Measurements from ENCODE around the gene FA2H. TPM values are rescaled to one million over a fixed set of nuclear protein-coding genes. Genes with fewer than 3 reads are reported as not detected.
"Not testable (repeated sequence)": the region's sequence is repeated elsewhere in the genome, so short reads cannot be mapped to it uniquely, and the experiment has no call there.

Gene FA2H
- total RNA-seq: not detected

GRCh38 chr16:74774223-74775139 is at the start of gene FA2H:
FA2H (minus strand) TSS chr16:74774820; CDS start chr16:74774755, 65 bp downstream.
- Mint-ChIP-seq H3K27ac (no peak within 1 kb of the TSS), H3K27me3 (ENCODE audit: low read depth) (peaks cover 51% of the 10 kb centered on the region), H3K9me3 (no peaks in the 10 kb centered on the region), H3K4me1 (ENCODE audit: low read depth) (peaks cover 16% of the 10 kb centered on the region), H3K4me3 (peak within 1 kb of the TSS; percentile 71 to 80), H3K36me3 (ENCODE audit: insufficient read depth in 2 of 2) (no peaks in the 10 kb centered on the region)
- peak; percentile 99 for ATAC-seq (replicated peaks in 1 of 2)
- DNase-seq: peak; percentile 82 to 83

- no peak for DNase-seq
- Mint-ChIP-seq H3K4me1 (ENCODE audit: low read depth) (peaks cover 5% of the 10 kb centered on the region), H3K36me3 (ENCODE audit: insufficient read depth in 2 of 2) (no peaks in the 10 kb centered on the region), H3K27me3 (ENCODE audit: low read depth) (peaks cover 6% of the 10 kb centered on the region), H3K27ac (no peak overlapping the region), H3K9me3 (no peaks in the 10 kb centered on the region), H3K4me3 (no peak overlapping the region)
- no peak for ATAC-seq (replicated peaks in 1 of 2)
Measured at GRCh38 chr16:74817851-74818250, 43.2 kb upstream of the FA2H start.

DNA sequence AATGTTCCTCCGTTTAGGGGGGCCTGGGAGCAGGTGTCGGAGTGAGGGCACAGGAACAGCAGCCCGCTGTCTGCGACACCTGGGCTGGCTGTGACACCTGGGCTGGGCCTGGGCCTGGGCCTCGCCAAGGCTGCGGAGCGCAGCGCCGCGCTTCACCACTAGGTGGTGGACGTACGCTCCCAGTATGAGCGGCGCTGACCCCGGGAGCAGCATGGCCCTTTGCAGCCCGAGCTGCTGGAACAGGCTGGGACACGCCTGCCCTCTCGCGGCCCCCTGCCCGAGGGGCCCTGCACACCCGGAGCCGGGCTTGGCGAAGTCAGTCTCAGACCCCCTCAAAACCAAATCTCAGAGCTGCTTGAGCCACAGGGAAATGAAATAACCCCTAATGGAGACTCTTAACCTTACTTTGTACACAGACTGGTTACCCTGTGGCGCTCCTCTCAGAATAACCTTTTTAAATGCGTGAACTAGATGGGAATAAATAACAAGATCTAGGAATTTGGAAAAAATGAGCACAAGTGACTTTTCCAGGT is 38.6 kb upstream of the FA2H start:
- Mint-ChIP-seq H3K36me3 (ENCODE audit: insufficient read depth in 2 of 2) (peaks cover 0 to 2% of the 10 kb centered on the region in 2 donors), H3K4me3 (peak overlapping the region in 1 of 2 donors; percentile 27), H3K9me3 (peaks cover 0 to 1% of the 10 kb centered on the region in 2 donors), H3K4me1 (ENCODE audit: low read depth) (peaks cover 5% of the 10 kb centered on the region), H3K27me3 (ENCODE audit: low read depth) (peaks cover 6% of the 10 kb centered on the region), H3K27ac (no peak overlapping the region)
- ATAC-seq (replicated peaks in 1 of 2): peak; percentile 100
- DNase-seq: peak; percentile 83 to 84

GRCh38 chr16:74811911-74812310 is 37.3 kb upstream of the FA2H start:
- Mint-ChIP-seq H3K27me3 (ENCODE audit: low read depth) (peaks cover 6% of the 10 kb centered on the region), H3K27ac (no peak overlapping the region), H3K9me3 (peaks cover 0 to 1% of the 10 kb centered on the region in 2 donors), H3K4me3 (no peak overlapping the region), H3K4me1 (ENCODE audit: low read depth) (peaks cover 5% of the 10 kb centered on the region), H3K36me3 (ENCODE audit: insufficient read depth in 2 of 2) (peaks cover 0 to 2% of the 10 kb centered on the region in 2 donors)
- no peak for ATAC-seq (replicated peaks in 1 of 2)
- no peak for DNase-seq

- DNase-seq: not testable (repeated sequence)
Measured at GRCh38 chr16:74811216-74811615, 36.6 kb upstream of the FA2H start.

GRCh38 chr16:74807052-74807646 is 32.5 kb upstream of the FA2H start:
- H3K4me3 Mint-ChIP-seq: no peak overlapping the region
- peaks cover 16% of the 10 kb centered on the region for H3K27me3 Mint-ChIP-seq (ENCODE audit: low read depth)
- H3K27ac Mint-ChIP-seq: no peak overlapping the region
- ATAC-seq (replicated peaks in 1 of 2) (no peak), DNase-seq (no peak)
- peaks cover 3 to 7% of the 10 kb centered on the region in 2 donors for H3K9me3 Mint-ChIP-seq
- H3K36me3 Mint-ChIP-seq (ENCODE audit: insufficient read depth in 2 of 2): peaks cover 2% of the 10 kb centered on the region in 2 donors
- no peaks in the 10 kb centered on the region for H3K4me1 Mint-ChIP-seq (ENCODE audit: low read depth)

More at GRCh38 chr16:74811216-74811615, 36.6 kb upstream of the FA2H start:
- not testable (repeated sequence) for H3K9me3 Mint-ChIP-seq; H3K27ac Mint-ChIP-seq; H3K36me3 Mint-ChIP-seq (ENCODE audit: insufficient read depth in 2 of 2); ATAC-seq (replicated peaks in 1 of 2); H3K4me3 Mint-ChIP-seq; H3K4me1 Mint-ChIP-seq (ENCODE audit: low read depth)
- H3K27me3 Mint-ChIP-seq (ENCODE audit: low read depth): peaks cover 10% of the 10 kb centered on the region

- peaks cover 29% of the 10 kb centered on the region for H3K27me3 Mint-ChIP-seq (ENCODE audit: low read depth)
- no peaks in the 10 kb centered on the region for H3K4me1 Mint-ChIP-seq (ENCODE audit: low read depth)
- no peak overlapping the region for H3K4me3 Mint-ChIP-seq
- H3K36me3 Mint-ChIP-seq (ENCODE audit: insufficient read depth in 2 of 2): peaks cover 5 to 6% of the 10 kb centered on the region in 2 donors
- DNase-seq (no peak), ATAC-seq (replicated peaks in 1 of 2) (no peak)
- H3K27ac Mint-ChIP-seq: peak overlapping the region; percentile 27
- peaks cover 7 to 11% of the 10 kb centered on the region in 2 donors for H3K9me3 Mint-ChIP-seq
Measured at GRCh38 chr16:74800216-74800871, 25.7 kb upstream of the FA2H start.

DNA sequence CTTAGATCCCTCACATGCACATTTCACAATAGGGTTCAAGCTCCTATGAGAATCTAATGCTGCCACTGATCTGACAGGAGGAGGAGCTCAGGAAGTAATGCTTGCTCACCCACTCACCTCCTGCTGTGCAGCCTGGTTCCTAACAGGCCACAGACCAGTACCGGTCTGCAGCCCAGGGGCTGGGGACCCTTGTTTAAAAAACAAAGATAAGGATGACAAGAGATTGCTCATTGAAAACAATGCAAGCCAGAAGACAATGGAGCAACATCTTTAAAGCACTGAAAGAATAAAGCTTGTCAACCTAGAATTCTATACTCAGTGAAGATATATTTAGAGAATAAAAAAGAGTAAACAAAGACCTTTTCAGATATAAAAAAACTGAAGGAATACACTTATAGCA is 22.8 kb upstream of the FA2H start:
- Mint-ChIP-seq H3K4me3 (no peak overlapping the region), H3K4me1 (ENCODE audit: low read depth) (no peaks in the 10 kb centered on the region)

DNA sequence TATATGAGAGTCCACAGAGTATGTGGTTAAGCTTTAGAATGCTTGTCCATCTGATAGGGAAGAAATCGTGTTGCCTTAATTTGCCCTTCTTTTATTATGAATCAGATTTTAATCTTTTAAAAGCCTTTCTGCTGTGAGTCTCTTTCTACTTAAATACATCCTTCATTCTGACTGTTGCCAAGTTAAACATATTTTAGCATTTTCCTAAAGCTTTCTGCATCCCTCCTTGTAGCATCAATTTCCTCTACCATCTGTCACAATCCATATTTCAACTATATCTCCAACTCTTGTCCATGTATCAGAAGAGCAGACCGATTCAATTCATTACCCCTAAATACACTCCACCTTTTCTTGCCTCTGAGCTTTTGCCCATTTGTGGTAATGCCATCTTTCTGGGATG is 20.5 kb upstream of the FA2H start:
- no peak overlapping the region for H3K27ac Mint-ChIP-seq
- H3K27me3 Mint-ChIP-seq (ENCODE audit: low read depth): peaks cover 25% of the 10 kb centered on the region
- DNase-seq: no peak
- no peak overlapping the region for H3K4me3 Mint-ChIP-seq
- peaks cover 3 to 6% of the 10 kb centered on the region in 2 donors for H3K36me3 Mint-ChIP-seq (ENCODE audit: insufficient read depth in 2 of 2)
- H3K9me3 Mint-ChIP-seq: peaks cover under 1 to 9% of the 10 kb centered on the region in 2 donors
- H3K4me1 Mint-ChIP-seq (ENCODE audit: low read depth): no peaks in the 10 kb centered on the region
- ATAC-seq (replicated peaks in 1 of 2): no peak

More for the DNA sequence above, 22.8 kb upstream of the FA2H start:
- Mint-ChIP-seq H3K27me3 (ENCODE audit: low read depth) (peaks cover 31% of the 10 kb centered on the region), H3K36me3 (ENCODE audit: insufficient read depth in 2 of 2) (peaks cover 5 to 6% of the 10 kb centered on the region in 2 donors), H3K27ac (no peak overlapping the region), H3K9me3 (peaks cover 7 to 8% of the 10 kb centered on the region in 2 donors)
- no peak for DNase-seq
- no peak for ATAC-seq (replicated peaks in 1 of 2)

DNA sequence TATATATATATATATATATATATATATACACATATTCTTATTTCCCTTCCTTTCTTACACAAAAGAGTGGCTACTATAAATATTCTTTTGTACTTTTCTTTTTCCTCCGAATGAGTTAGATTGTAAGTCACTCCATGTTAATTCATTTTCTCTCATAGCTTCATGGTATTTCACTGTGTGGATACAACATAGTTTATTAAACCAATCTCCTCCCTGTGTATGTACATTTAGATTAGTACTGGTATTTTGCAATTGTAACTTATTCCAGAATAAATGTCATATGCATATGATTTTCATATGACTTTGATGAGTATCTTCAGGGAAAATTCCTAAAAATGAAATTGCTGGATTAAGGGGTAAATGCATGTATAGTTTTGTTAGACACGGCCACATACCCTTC is 20.0 kb upstream of the FA2H start:
- DNase-seq: no peak
- H3K9me3 Mint-ChIP-seq: peaks cover 0 to 9% of the 10 kb centered on the region in 2 donors
- H3K27ac Mint-ChIP-seq: no peak overlapping the region
- no peak for ATAC-seq (replicated peaks in 1 of 2)
- H3K27me3 Mint-ChIP-seq (ENCODE audit: low read depth): peaks cover 25% of the 10 kb centered on the region
- no peaks in the 10 kb centered on the region for H3K4me1 Mint-ChIP-seq (ENCODE audit: low read depth)
- peaks cover 3 to 6% of the 10 kb centered on the region in 2 donors for H3K36me3 Mint-ChIP-seq (ENCODE audit: insufficient read depth in 2 of 2)
- no peak overlapping the region for H3K4me3 Mint-ChIP-seq

GRCh38 chr16:74793571-74793970 is 19.0 kb upstream of the FA2H start:
- Mint-ChIP-seq H3K27ac (no peak overlapping the region), H3K4me3 (no peak overlapping the region), H3K4me1 (ENCODE audit: low read depth) (no peaks in the 10 kb centered on the region), H3K27me3 (ENCODE audit: low read depth) (peaks cover 25% of the 10 kb centered on the region), H3K36me3 (ENCODE audit: insufficient read depth in 2 of 2) (peaks cover 3 to 6% of the 10 kb centered on the region in 2 donors), H3K9me3 (peaks cover 0 to 9% of the 10 kb centered on the region in 2 donors)
- no peak for DNase-seq
- no peak for ATAC-seq (replicated peaks in 1 of 2)

DNA sequence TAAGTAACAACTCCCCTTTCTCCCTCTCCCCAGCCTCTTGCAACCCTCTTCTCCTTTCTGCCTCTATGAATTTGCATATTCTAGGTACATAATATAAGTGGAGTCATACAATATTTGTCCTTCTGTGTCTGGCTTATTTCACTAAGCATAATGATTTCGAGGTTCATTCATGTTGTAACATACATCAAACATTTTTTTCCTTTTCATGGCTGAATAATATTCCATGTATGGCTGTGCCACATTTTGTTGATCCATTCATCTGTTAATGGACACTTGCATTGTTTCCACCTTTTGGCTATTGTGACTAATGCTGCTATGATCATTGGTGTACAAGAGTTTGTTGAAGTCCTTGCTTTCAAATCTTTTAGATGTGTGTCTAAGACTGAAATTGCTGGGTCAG is 17.6 kb upstream of the FA2H start:
- peaks cover 25% of the 10 kb centered on the region for H3K27me3 Mint-ChIP-seq (ENCODE audit: low read depth)

More for the DNA sequence above, 17.6 kb upstream of the FA2H start:
- no peak for ATAC-seq (replicated peaks in 1 of 2)
- Mint-ChIP-seq H3K27ac (no peak overlapping the region), H3K36me3 (ENCODE audit: insufficient read depth in 2 of 2) (peaks cover 3 to 6% of the 10 kb centered on the region in 2 donors), H3K9me3 (peaks cover 0 to 9% of the 10 kb centered on the region in 2 donors), H3K4me3 (no peak overlapping the region), H3K4me1 (ENCODE audit: low read depth) (no peaks in the 10 kb centered on the region)
- DNase-seq: no peak

All from activated T-cell treated with anti-CD3 and anti-CD28 coated beads, Interleukin-2, amount 50 U/mL, for 72 hours (primary cell).